ENCODE measurements around the gene WDR27. TPM values are rescaled to one million over a fixed set of nuclear protein-coding genes. Genes with fewer than 3 reads are reported as not detected.

The WDR27 gene
- total RNA-seq, 1 donor from 2014 or later, result 59.0 TPM

DNA sequence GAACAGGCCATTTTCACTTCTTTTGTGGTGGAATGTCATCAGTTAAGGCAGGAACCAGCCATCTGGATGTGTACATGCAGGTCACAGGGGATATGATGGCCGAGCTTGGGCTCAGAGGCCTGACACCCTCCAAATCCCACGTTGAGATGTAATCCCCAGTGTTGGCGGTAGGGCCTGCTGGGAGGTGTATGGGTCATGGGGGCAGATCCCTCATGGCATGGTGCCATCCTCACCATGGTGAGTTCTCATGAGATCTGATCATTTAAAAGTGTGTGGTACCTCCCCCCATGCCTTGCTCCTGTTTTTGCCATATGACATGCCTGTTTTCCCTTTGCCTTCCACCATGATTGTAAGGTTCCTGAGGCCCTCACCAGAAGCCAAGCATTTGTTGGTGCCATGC is 26.8 kb downstream of the WDR27 start:
- H3K36me3 Mint-ChIP-seq (ENCODE audit: low read depth, unreplicated experiment), result peaks cover 13% of the 10 kb centered on the region
- H3K27ac Mint-ChIP-seq (ENCODE audit: unreplicated experiment), result no peak overlapping the region
- DNase-seq (ENCODE audit: low spot score), result no peak
- H3K4me1 Mint-ChIP-seq (ENCODE audit: unreplicated experiment), result peaks cover 27% of the 10 kb centered on the region
- no peak overlapping the region for H3K4me3 Mint-ChIP-seq (ENCODE audit: unreplicated experiment)
- TF ChIP-seq, protein P1, sequence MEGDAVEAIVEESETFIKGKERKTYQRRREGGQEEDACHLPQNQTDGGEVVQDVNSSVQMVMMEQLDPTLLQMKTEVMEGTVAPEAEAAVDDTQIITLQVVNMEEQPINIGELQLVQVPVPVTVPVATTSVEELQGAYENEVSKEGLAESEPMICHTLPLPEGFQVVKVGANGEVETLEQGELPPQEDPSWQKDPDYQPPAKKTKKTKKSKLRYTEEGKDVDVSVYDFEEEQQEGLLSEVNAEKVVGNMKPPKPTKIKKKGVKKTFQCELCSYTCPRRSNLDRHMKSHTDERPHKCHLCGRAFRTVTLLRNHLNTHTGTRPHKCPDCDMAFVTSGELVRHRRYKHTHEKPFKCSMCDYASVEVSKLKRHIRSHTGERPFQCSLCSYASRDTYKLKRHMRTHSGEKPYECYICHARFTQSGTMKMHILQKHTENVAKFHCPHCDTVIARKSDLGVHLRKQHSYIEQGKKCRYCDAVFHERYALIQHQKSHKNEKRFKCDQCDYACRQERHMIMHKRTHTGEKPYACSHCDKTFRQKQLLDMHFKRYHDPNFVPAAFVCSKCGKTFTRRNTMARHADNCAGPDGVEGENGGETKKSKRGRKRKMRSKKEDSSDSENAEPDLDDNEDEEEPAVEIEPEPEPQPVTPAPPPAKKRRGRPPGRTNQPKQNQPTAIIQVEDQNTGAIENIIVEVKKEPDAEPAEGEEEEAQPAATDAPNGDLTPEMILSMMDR (IDR thresholded peaks at IDR 0.05; ENCODE audit: unreplicated experiment), result no peak
- no peaks in the 10 kb centered on the region for H3K9me3 Mint-ChIP-seq (ENCODE audit: unreplicated experiment)
- H3K27me3 Mint-ChIP-seq (ENCODE audit: unreplicated experiment), result peaks cover 2% of the 10 kb centered on the region

GRCh38 chr6:169671563-169671962 is 30.3 kb downstream of the WDR27 start:
- no peak overlapping the region for H3K4me3 Mint-ChIP-seq (ENCODE audit: unreplicated experiment)
- TF ChIP-seq, protein P1 (IDR thresholded peaks at IDR 0.05; ENCODE audit: unreplicated experiment), result no peak
- DNase-seq (ENCODE audit: low spot score), result no peak
- H3K36me3 Mint-ChIP-seq (ENCODE audit: low read depth, unreplicated experiment), result peaks cover 28% of the 10 kb centered on the region
- H3K27me3 Mint-ChIP-seq (ENCODE audit: unreplicated experiment), result peaks cover 2% of the 10 kb centered on the region
- H3K27ac Mint-ChIP-seq (ENCODE audit: unreplicated experiment), result no peak overlapping the region
- no peaks in the 10 kb centered on the region for H3K9me3 Mint-ChIP-seq (ENCODE audit: unreplicated experiment)
- H3K4me1 Mint-ChIP-seq (ENCODE audit: unreplicated experiment), result peaks cover 19% of the 10 kb centered on the region

DNA sequence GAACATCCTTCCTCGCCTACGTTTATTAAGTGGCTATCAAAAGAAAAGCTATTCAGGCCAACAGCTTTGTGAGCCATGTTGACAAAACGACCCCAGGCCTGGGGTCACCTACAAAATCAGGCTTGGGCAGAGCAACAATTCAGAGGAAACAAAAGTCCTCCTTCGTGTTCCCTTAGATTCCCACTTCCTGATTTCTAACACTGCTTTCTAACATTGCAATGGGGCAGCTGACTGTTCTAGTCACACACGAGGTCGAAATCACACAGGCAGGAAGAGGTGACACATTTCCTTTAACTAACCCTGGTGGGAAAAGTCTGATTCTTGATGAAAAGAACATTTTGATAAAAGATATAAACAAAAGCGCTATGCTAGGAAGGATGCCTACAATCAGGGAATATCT is 31.9 kb downstream of the WDR27 start:
- H3K27ac Mint-ChIP-seq (ENCODE audit: unreplicated experiment), result peak overlapping the region; percentile 89
- H3K36me3 Mint-ChIP-seq (ENCODE audit: low read depth, unreplicated experiment), result peaks cover 33% of the 10 kb centered on the region
- H3K4me1 Mint-ChIP-seq (ENCODE audit: unreplicated experiment), result peaks cover 19% of the 10 kb centered on the region
- no peak overlapping the region for H3K4me3 Mint-ChIP-seq (ENCODE audit: unreplicated experiment)
- H3K9me3 Mint-ChIP-seq (ENCODE audit: unreplicated experiment), result no peaks in the 10 kb centered on the region
- TF ChIP-seq, protein P1 (IDR thresholded peaks at IDR 0.05; ENCODE audit: unreplicated experiment), result no peak
- no peak for DNase-seq (ENCODE audit: low spot score)
- H3K27me3 Mint-ChIP-seq (ENCODE audit: unreplicated experiment), result peaks cover 2% of the 10 kb centered on the region

DNA sequence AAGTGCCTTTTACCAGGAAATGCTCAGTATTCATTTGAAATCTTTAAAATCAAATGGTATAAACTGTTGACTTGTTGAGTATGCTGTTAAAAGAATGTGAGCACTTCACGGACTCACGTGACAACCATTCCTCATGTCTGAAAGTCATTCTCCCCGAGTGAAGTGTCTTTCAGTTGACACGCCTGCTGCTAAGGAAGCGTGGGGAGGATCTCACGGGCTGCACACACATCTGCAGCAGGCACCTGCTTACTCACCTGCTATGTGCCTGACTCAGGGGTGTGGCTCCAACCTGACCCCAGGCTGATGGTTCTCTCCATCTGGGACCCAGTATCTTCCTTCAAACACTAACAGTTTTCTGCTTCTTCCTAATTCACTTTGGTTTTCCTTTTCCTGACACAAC is 32.7 kb downstream of the WDR27 start:
- TF ChIP-seq, protein P1 (IDR thresholded peaks at IDR 0.05; ENCODE audit: unreplicated experiment), result no peak
- H3K27me3 Mint-ChIP-seq (ENCODE audit: unreplicated experiment), result no peaks in the 10 kb centered on the region
- DNase-seq (ENCODE audit: low spot score), result no peak
- H3K9me3 Mint-ChIP-seq (ENCODE audit: unreplicated experiment), result no peaks in the 10 kb centered on the region
- H3K27ac Mint-ChIP-seq (ENCODE audit: unreplicated experiment), result peak overlapping the region; percentile 89
- H3K4me1 Mint-ChIP-seq (ENCODE audit: unreplicated experiment), result peaks cover 19% of the 10 kb centered on the region
- H3K4me3 Mint-ChIP-seq (ENCODE audit: unreplicated experiment), result no peak overlapping the region
- peaks cover 28% of the 10 kb centered on the region for H3K36me3 Mint-ChIP-seq (ENCODE audit: low read depth, unreplicated experiment)

DNA sequence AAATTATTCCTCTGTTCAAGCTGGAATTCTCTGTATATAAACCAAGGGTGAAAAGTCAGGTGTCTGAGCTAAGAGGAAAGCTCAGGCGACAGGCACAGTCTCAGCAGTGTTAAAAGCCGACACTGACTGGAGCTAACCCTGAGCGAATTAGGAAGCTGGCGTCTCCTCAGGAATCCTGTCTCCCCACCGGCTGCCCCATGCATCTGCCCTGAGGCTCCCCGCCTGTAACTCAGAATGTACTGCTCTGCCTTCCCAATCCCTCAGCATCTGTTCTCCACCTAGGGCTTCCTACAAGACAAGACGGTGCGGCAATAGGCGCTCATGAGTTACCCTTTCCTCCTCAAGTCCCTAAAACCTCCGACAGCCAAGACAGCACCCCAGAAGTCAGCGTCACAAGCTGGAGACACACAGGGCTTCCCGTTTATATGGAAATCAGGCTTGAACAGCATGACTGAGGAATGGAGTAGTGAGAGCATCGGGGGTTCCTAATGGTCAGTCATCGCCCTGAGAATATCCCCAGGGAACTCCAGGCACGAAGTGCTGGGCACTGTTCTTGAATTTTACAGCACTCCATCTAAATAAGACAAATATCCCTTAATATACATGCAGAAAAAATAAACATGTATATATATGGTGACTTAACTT is 33.5 kb downstream of the WDR27 start:
- Mint-ChIP-seq H3K4me1 (ENCODE audit: unreplicated experiment) (peaks cover 19% of the 10 kb centered on the region), H3K27ac (ENCODE audit: unreplicated experiment) (peak overlapping the region; percentile 48), H3K36me3 (ENCODE audit: low read depth, unreplicated experiment) (peaks cover 35% of the 10 kb centered on the region), H3K4me3 (ENCODE audit: unreplicated experiment) (no peak overlapping the region), H3K27me3 (ENCODE audit: unreplicated experiment) (no peaks in the 10 kb centered on the region), H3K9me3 (ENCODE audit: unreplicated experiment) (no peaks in the 10 kb centered on the region)
- TF ChIP-seq, protein P1 (IDR thresholded peaks at IDR 0.05; ENCODE audit: unreplicated experiment), result no peak
- no peak for DNase-seq (ENCODE audit: low spot score)
